Measurements from ENCODE around the gene SVEP1.

The SVEP1 gene

GRCh38 chr9:110571801-110572483 lies 7.6 kb downstream of the SVEP1 start:
- DNase-seq (ENCODE audit: low read depth) = no peak
- TF ChIP-seq CTCF (conservative IDR thresholded peaks at IDR 0.05; ENCODE audit: control insufficient read depth, insufficient read depth, low read depth, low read length) = no peak
- H3K4me3 ChIP-seq (ENCODE audit: control insufficient read depth, low read depth, low read length) = no peak overlapping the region

- no peak for DNase-seq (ENCODE audit: low read depth)
- TF ChIP-seq CTCF (conservative IDR thresholded peaks at IDR 0.05; ENCODE audit: control insufficient read depth, insufficient read depth, low read depth, low read length) = no peak
- H3K4me3 ChIP-seq (ENCODE audit: control insufficient read depth, low read depth, low read length) = no peak overlapping the region
Observed at GRCh38 chr9:110566156-110566555, 13.4 kb downstream of the SVEP1 start.

DNA sequence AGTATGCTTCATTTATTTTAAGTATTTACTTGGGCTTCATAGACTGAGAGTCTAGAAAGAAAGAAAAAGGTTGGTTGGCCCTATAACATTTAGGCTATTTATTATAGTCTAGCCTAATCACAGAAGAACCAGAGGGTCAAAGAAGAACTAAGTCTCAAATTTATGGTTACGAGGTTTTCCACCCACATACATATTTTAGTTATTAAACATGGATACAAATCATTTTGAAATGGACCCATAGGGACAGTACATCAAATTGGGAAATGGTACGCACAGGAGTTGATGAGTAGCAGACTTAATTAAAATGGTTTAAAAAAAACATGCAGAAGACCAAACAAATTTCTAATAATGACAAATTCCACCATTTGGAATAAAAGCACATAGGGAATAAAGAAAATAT lies 17.7 kb downstream of the SVEP1 start:
- no peak overlapping the region for H3K4me3 ChIP-seq (ENCODE audit: control insufficient read depth, low read depth, low read length)
- peak; percentile 60 for DNase-seq (ENCODE audit: low read depth)
- TF ChIP-seq CTCF (conservative IDR thresholded peaks at IDR 0.05; ENCODE audit: control insufficient read depth, insufficient read depth, low read depth, low read length) = no peak

GRCh38 chr9:110559869-110560268 lies 19.7 kb downstream of the SVEP1 start:
- TF ChIP-seq CTCF (conservative IDR thresholded peaks at IDR 0.05; ENCODE audit: control insufficient read depth, insufficient read depth, low read depth, low read length) = no peak
- H3K4me3 ChIP-seq (ENCODE audit: control insufficient read depth, low read depth, low read length) = no peak overlapping the region
- peak; percentile 64 for DNase-seq (ENCODE audit: low read depth)

GRCh38 chr9:110555551-110556331 lies 23.8 kb downstream of the SVEP1 start:
- peak; percentile 90 for DNase-seq (ENCODE audit: low read depth)
- no peak for TF ChIP-seq CTCF (conservative IDR thresholded peaks at IDR 0.05; ENCODE audit: control insufficient read depth, insufficient read depth, low read depth, low read length)

DNA sequence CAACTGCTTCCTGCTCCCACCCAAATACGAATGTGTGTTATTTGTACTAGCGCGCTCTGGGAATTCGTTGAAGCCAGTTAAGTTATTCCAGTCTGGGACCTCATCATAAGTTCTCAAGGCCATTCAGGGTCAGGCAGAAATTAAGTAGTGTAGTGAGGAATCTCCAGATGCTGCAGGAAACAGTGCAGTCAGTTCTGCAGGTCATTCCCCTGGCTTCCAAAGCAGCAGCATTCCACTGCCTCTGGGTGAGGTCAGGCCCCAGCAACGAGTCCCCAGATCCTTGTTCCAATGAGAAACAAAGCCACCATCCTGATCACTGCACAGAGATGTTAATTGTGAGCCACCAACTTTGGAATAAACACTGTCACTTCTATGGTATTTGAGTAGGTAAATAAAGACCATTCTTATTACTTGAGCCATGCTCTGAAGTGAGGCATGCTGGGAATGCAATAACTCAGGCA lies 33.1 kb downstream of the SVEP1 start:
- DNase-seq (ENCODE audit: low read depth) = peak; percentile 43
- TF ChIP-seq CTCF (conservative IDR thresholded peaks at IDR 0.05; ENCODE audit: control insufficient read depth, insufficient read depth, low read depth, low read length) = no peak
- H3K4me3 ChIP-seq (ENCODE audit: control insufficient read depth, low read depth, low read length) = no peak overlapping the region

More at GRCh38 chr9:110555551-110556331, 23.8 kb downstream of the SVEP1 start:
- H3K4me3 ChIP-seq (ENCODE audit: control insufficient read depth, low read depth, low read length) = no peak overlapping the region

Measured in fibroblast of mammary gland (primary cell).